GM12874 (cell line): ENCODE measurements around the gene NNAT.

ENCODE experiments used
- CTCF ChIP-seq: IDR thresholded peaks from 2 replicates; pipeline ENCODE4 v1.5.1; 2011; ENCODE audit warnings: low read depth, mild to moderate bottlenecking, control low read depth, low read length, moderate library complexity; ENCODE audit not compliant: insufficient read depth

Gene NNAT

GRCh38 chr20:37564388-37565133 is 43.5 kb downstream of the NNAT start:
- peak; percentile 98 for TF ChIP-seq CTCF

- TF ChIP-seq CTCF = no peak
Measured at GRCh38 chr20:37565134-37565811, 44.2 kb downstream of the NNAT start.

DNA sequence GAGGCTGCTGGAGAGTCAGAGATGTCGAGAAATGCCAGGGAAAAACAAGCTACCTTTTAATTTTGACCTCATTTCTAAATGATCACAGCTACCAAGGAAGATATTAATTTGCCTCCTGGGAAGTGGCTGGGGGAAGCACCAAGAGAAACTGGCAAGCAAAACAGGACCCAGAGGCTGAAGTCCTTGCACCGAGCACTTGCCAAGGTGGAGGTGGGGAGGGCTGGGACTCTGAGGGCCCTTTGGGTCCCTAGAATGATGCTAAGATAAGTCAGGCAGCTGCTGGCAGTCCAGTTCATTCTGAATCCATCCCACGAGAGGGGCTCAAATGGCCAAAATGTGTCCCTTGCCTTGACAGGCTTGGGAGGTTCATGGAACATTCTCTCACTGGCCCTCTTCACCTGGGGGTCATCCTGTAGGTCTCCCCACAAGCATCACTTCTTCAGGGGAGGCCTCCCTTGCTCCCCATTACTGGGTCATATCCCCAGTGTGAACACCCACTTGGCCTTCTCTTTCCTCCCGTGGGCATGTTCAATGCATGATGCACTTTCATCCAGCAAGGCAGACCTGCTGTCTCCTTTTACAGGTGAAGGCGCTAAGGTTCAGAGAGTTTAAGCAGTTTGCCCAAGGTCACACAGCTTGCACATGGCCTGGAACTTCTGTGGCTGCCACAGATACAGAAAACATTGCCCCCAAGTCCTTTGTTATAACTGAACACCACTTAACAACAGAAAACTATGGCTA is 45.7 kb downstream of the NNAT start:
- TF ChIP-seq CTCF = no peak

DNA sequence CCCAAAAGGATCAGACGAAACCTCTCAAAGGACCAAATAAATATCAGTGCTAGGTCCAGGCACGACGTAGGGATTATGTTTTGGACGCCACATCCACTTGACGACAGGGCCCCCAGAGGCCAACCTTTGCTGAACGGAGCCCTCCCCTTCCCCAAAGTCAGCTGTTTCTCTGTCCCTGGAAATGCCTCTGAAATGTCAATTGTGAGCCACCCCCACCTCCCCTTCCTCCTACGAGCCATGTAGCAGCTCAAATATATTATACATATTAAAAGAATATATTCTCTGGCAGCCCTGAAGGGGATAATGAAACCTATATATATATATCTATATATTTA is 46.2 kb downstream of the NNAT start:
- no peak for TF ChIP-seq CTCF

DNA sequence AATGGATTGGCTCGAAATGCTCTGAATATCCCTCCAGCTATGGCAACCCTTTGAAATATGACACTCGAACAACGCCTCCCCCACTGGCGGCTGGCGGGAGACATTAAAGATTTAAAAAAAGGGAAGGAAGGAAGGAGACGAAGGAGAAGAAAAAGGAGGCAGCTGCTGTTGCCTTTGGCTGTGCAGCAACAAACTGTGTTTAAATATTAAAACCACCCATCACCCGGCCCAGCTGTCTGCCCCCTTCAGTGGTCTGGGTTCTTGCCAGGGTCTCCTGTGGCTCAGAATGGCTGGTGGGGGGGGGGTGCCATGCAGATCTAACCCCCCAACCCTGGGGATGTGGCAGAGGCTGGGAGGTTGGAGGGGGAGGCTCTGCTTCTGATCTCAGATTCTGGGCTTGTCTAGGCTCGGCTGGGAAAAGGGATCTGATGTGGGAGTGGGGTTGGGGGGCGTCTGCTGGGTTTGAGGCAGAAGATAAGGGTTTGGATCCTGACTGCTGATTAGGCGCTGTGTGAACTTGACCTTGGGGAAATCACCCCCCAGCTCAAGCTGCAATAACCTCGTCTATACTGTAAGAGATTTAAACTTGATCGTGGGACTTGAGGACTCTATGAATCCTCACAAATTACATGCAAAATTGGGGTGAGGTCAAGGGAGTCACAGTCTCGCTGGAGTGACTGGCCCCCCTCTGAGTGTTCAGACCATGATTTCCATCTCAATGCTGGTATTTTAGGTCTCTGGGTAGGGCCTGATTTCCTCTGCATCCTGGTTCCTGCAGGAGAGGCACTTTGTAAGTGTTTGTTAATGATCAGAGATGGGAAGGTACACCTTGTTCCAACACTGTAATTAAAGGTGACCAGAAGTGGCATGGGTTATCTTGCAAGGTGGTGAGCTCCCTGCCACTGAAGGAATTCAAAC is 46.9 kb downstream of the NNAT start:
- no peak for TF ChIP-seq CTCF

DNA sequence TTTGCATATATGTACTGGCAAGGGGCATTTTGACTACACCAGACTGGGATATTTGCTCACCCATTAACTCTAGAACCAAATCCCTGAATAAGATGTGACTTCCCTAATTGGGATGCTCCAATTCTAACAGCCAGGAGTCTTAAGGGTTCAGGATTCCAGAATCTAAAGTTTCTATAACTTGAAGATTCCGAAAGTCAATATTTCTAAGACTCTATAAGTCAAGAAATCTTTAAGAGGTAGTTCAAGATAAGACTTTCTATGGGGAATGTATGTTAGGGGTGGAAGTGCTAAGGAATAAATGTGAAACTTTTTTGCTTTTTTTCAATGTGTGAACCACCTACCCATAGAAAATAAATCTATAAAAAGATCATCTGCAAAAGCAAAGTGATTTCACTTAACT is 49.4 kb downstream of the NNAT start:
- no peak for TF ChIP-seq CTCF
